ENCODE results near the gene PCID2.

PCID2 gene

GRCh38 chr13:113219256-113219940 lies 10.9 kb upstream of the PCID2 start:
- no peak for DNase-seq (ENCODE audit: low spot score)

DNA sequence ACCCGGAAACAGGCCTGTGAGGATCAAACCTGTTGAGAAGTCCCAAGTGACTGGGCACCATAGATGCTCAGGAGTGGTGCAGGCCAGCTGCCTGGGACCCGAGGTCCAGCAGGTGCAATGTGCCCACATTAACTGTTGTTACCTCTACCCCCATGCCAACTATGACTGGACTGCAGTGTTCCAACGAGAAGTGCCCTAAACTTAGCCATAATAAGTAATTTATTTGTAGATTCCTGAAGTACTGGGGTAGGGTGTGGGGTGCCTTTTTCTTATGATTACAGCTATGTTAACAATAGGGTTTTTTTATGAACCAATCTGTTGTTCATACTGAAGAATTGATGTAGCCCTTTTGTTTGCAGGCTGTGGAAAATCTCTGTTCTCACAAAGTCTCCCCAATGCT lies 10.1 kb upstream of the PCID2 start:
- no peak for DNase-seq (ENCODE audit: low spot score)

GRCh38 chr13:113216254-113217048 lies 8.0 kb upstream of the PCID2 start:
- no peak for DNase-seq (ENCODE audit: low spot score)

GRCh38 chr13:113211774-113212173 lies 3.3 kb upstream of the PCID2 start:
- DNase-seq (ENCODE audit: low spot score) = no peak

- no peak for DNase-seq (ENCODE audit: low spot score)
These were observed 2.4 kb upstream of the PCID2 start for GRCh38 chr13:113210833-113211232.

GRCh38 chr13:113209759-113210421 lies 1.4 kb upstream of the PCID2 start:
- DNase-seq (ENCODE audit: low spot score) = peak; percentile 62

DNA sequence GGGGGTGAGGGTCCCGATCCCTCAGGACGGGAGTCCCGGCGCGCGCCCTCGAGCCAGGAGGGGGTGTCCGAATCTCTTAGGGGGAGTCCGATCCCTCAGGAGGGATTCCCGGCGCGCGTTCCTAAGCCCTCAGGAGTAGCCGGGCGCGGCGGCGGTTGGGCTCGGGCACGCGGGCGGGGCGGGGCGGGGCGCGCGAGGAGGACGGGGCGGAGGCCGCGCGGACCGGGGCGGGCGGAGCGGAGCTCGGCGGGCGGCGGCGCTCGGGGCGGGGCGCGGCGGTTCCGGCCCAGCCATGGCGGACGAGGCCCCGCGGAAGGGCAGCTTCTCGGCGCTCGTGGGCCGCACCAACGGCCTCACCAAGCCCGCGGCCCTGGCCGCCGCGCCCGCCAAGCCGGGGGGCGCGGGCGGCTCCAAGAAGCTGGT lies 878 bp upstream of the PCID2 start, which contains the start of gene CUL4A:
CUL4A (plus strand) TSS at position 278 of the 423 bp plus-strand sequence; CDS start at position 293, 15 bp downstream.
- peak; percentile 72 for DNase-seq (ENCODE audit: low spot score)

GRCh38 chr13:113207890-113208420 lies 514 bp downstream of the PCID2 start:
- DNase-seq (ENCODE audit: low spot score) = peak; percentile 17

GRCh38 chr13:113207460-113207859 lies 1.0 kb downstream of the PCID2 start:
- DNase-seq (ENCODE audit: low spot score) = no peak

- DNase-seq (ENCODE audit: low spot score) = peak; percentile 35
These were observed 3.0 kb downstream of the PCID2 start for GRCh38 chr13:113205428-113205931.

DNA sequence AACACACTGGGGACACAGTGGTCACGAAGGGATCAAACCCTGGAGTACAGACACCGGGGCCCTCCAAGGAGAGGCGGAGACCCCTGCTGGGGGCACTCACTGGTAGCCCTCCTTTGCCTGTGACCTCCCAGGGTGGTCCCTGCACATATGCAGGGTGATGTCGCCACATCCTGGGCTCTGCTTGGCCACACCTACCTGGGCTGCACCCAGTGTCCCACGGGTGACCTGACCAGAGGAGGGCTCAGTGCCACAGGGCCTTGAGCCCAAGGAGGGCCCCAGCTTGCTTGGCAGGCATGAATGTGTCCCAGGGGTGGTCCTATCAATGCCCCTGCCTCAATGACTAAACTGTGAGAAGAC lies 4.1 kb downstream of the PCID2 start:
- DNase-seq (ENCODE audit: low spot score) = no peak

DNA sequence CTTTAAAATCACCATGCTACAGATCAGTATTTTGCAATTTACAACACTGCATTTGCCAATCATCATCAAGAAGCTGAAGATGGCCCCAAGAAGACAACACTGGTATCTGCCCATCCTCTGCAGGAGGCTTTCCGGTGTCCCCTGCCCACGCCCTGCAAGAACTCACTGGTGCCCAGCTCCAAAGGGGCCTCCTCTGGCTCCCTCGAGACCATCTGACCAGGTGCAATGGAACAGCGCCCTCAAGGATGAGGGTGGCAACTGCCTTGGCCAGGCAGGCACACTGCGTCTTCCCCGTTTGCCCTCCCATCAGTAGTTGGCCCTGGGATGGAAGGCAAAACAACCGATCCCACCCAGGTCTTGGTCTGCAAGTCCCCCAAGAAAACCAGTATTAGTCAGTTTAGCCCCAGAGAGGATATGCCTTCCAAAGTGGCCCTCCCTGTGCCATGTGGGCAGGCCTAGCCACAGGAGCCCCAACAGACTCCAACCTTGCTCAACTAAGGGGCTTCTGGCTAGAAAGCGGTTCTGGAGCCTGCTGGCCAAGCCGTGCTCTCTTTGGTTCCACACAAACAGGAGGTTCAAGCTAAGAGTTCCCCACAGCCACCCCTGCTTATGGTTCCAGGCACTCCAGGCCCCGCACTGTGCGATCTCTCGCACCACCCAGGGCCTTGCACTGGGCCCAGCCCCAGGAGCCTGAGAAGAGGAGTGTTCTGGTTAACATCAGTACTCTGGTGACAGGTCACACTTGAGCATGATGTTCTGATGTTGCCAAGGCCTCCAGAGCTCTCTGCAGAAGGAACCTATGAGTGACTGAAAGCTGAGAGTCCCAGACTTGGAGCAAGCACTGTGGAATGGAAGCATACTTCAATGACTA lies 4.7 kb downstream of the PCID2 start:
- DNase-seq (ENCODE audit: low spot score) = no peak

GRCh38 chr13:113202912-113203311 lies 5.6 kb downstream of the PCID2 start:
- no peak for DNase-seq (ENCODE audit: low spot score)

GRCh38 chr13:113201815-113202214 lies 6.7 kb downstream of the PCID2 start:
- DNase-seq (ENCODE audit: low spot score) = no peak

- no peak for DNase-seq (ENCODE audit: low spot score)
These were observed 11.3 kb downstream of the PCID2 start for GRCh38 chr13:113196970-113197737.

- no peak for DNase-seq (ENCODE audit: low spot score)
These were observed 13.1 kb downstream of the PCID2 start for GRCh38 chr13:113195360-113195759.

GRCh38 chr13:113192902-113193301 lies 15.6 kb downstream of the PCID2 start:
- no peak for DNase-seq (ENCODE audit: low spot score)

DNA sequence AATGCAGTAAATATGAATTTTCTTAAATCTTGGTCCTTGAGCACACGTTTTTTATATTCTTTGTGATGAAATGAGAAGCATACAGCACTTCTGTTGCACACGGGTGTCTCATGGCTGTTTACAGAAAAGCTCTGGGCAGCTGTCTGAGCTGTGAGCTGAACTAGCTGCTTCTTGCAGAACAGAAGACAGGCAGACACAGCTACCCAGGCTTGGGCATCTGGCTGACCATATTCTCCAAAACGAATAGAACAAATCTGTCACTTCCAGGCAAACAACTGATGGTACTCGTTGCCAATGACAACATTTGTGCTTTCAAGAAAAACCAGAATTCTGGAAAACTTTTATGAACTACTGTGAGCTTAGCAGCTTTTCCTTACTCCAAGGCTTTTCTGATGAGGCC lies 16.2 kb downstream of the PCID2 start:
- no peak for DNase-seq (ENCODE audit: low spot score)

DNA sequence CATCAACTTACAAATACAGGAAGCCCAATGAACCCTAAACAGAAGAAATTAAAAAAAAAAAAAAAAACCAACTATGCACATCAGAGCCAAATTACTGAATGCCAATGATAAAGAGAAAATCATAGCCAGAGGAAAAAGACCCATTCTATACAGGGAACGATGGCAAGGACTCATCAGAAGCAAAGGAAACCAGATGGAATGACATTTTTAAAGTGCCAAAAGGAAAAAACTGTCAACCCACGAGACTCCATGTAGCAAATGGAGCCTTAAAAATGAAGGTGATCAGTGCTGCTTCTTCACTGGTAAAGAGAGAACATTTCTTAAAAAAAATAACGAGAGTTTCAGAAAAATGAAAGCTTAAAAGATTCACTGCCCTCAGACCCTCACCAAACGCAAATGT lies 18.3 kb downstream of the PCID2 start:
- DNase-seq (ENCODE audit: low spot score) = no peak

DNA sequence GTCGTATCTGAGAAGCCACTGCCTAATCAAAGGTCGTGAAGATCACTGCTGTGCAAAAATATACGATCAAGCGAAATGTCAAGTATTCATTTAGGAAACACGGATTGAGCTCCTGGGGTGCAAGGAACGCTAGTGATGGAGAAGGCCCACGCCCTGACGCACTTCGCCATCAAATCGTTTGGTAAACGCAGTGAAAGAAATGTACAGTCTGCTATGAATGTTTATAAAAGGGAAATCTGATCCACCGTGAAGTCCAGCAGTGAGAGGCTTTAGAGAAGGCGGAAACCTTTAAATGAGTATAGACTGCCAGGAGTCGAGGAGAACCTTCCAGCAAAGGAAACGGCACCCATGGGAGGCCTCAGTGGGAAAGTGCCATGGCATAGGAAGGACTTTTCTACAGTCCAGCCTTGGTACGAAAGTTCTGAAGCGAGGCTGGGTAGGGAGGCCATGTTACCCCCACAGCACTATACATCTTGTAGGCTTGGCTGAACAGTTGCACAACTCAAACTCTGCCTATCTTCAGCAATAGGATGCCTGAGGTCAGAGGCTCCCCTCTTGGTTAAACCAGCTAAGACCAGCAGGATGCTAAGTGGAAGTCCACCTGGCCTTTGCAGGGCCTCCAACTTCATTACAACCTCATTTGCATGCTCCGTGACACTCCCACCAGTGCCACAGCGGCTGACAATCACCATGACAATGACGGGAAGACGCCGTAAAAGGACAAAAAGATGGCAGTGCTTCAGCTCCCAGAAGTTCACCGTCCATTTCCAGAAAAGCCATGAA lies 20.4 kb downstream of the PCID2 start:
- no peak for DNase-seq (ENCODE audit: low spot score)
